ENCODE results near the gene TNPO3. TPM values are rescaled to one million over a fixed set of nuclear protein-coding genes. Genes with fewer than 3 reads are reported as not detected.

The TNPO3 gene
- total and polyA plus RNA-seq, 2 of the 4 experiments (the other 2 are of a cell fraction) = 24.2 to 77.2 TPM

- Histone ChIP-seq H3K9me1 (ENCODE audit: insufficient read depth, low read length) (0 out of 2 replicates have a peak, but pooled peaks cover 3% of the 10 kb centered on the region), H4K8ac (ENCODE audit: low read depth in 2 of 2, low read length in 2 of 2) (no peak overlapping the region), H3K27ac (ENCODE audit: insufficient read depth, low read length) (no peak overlapping the region), H3K14ac (replicated peaks; ENCODE audit: low read depth, low read length) (no peak overlapping the region), H3K9ac (ENCODE audit: low read depth, low read length) (no peak overlapping the region), H3K4me3 (ENCODE audit: insufficient read depth, low read depth, low read length) (no peak overlapping the region), H2AK5ac (ENCODE audit: low read depth, low read length) (no peak overlapping the region), H3K56ac (ENCODE audit: extremely low read depth, insufficient read depth, low read length) (no peak overlapping the region), H4K5ac (ENCODE audit: low read depth, low read length) (no peak overlapping the region), H2AFZ (replicated peaks; ENCODE audit: low read length, poor library complexity) (no peak overlapping the region), H3K18ac (ENCODE audit: low read depth, low read length) (no peak overlapping the region), H2BK20ac (ENCODE audit: low read depth, low read length) (no peak overlapping the region), H2BK15ac (ENCODE audit: low read depth, low read length) (no peak overlapping the region), H3K79me1 (ENCODE audit: low read depth in 1 of 2, low read length in 2 of 2) (peaks cover 12 to 24% of the 10 kb centered on the region in 2 experiments), H3K9me3 (ENCODE audit: control insufficient read depth, insufficient read depth, low read length) (no peaks in the 10 kb centered on the region), H2BK120ac (ENCODE audit: low read depth, low read length) (no peak overlapping the region), H3K4me2 (ENCODE audit: low read depth, low read length) (no peak overlapping the region), H3K4me1 (ENCODE audit: control insufficient read depth, insufficient read depth, low read length) (no peaks in the 10 kb centered on the region), H4K91ac (ENCODE audit: insufficient read depth, low read depth, low read length) (no peak overlapping the region), H3K27me3 (ENCODE audit: control insufficient read depth, insufficient read depth, low read length) (no peaks in the 10 kb centered on the region), H3K4ac (ENCODE audit: low read depth, low read length) (no peak overlapping the region), H2BK5ac (ENCODE audit: low read depth, low read length, poor library complexity, severe bottlenecking) (no peak overlapping the region), H2AK9ac (replicated peaks; ENCODE audit: low read depth, low read length, poor library complexity) (no peak overlapping the region), H4K20me1 (ENCODE audit: insufficient read depth, low read length) (no peaks in the 10 kb centered on the region; the same call in 1 of the 2 replicates), H3K23ac (ENCODE audit: low read depth, low read length) (no peak overlapping the region), H3K36me3 (ENCODE audit: control insufficient read depth, insufficient read depth, low read length) (peaks cover 9% of the 10 kb centered on the region)
- in situ Hi-C loops (cut with MboI; ENCODE audit: low sequenced_read_pairs) (no loop called here), dilution Hi-C loops (cut with HindIII; ENCODE audit: low sequenced_read_pairs, unreplicated experiment) (no loop called here), intact Hi-C loops (cut with micrococcal nuclease) (loop anchor here (5.0 kb wide), 1 partner anchor 33 kb away; no protein-coding TSS in a partner anchor)
- ATAC-seq (ENCODE audit: low read depth) (no peak), DNase-seq (no peak)
- no TSS peak for BruUV-seq (replicated peaks)
- no CpG with 5 or more reads among the region's 3 CpGs for WGBS, 2 experiments (ENCODE audit: extremely low coverage in 2 of 2, insufficient read length in 1 of 2)
- TF ChIP-seq USF2 (IDR thresholded peaks at IDR 0.05; ENCODE audit: low read depth, low read length) (no peak), MAZ (IDR thresholded peaks at IDR 0.05; ENCODE audit: borderline replicate concordance, low read depth, low read length) (no peak), RAD21 (IDR thresholded peaks at IDR 0.05; ENCODE audit: low read length) (no peak)
- ChIA-PET CTCF (interaction anchor here (0.6 kb wide), 1 partner anchor 83 kb away, joined by 3 read pairs; no protein-coding TSS in a partner anchor), POLR2A (ENCODE audit: unreplicated experiment) (no interaction called here)
Observed at GRCh38 chr7:129009437-129009836, 45.5 kb downstream of the TNPO3 start.
